ENCODE measurements around the gene SEMA3D. TPM values are rescaled to one million over a fixed set of nuclear protein-coding genes. Genes with fewer than 3 reads are reported as not detected.

Gene SEMA3D
- total and polyA plus RNA-seq, 9 donors, result 0.75 to 6.1 (median 3.0) TPM

- intact Hi-C loops (cut with DNase I), result no loop called here
- Histone ChIP-seq H3K9me3 (no peaks in the 10 kb centered on the region), H3K27ac (no peak overlapping the region), H3K36me3 (no peaks in the 10 kb centered on the region), H3K27me3 (no peaks in the 10 kb centered on the region), H3K4me3 (no peak overlapping the region), H3K4me1 (ENCODE audit: insufficient read depth) (no peaks in the 10 kb centered on the region)
- 91 to 95% (median 94%) methylated on average over 2 of the region's 2 CpGs for WGBS, 3 donors
- DNase-seq, result no peak
- TF ChIP-seq EP300 (IDR thresholded peaks at IDR 0.05), result no peak
- TF ChIP-seq POLR2A (IDR thresholded peaks at IDR 0.05), result no peak
- no peak for TF ChIP-seq CTCF (IDR thresholded peaks at IDR 0.05)
Measured at GRCh38 chr7:85055196-85055595, 131.7 kb downstream of the SEMA3D start.

GRCh38 chr7:85054306-85054705, 132.6 kb downstream of the SEMA3D start:
- H3K36me3 ChIP-seq, result no peaks in the 10 kb centered on the region
- intact Hi-C loops (cut with DNase I), result no loop called here
- TF ChIP-seq EP300 (IDR thresholded peaks at IDR 0.05) (no peak), CTCF (IDR thresholded peaks at IDR 0.05) (no peak), POLR2A (IDR thresholded peaks at IDR 0.05) (no peak)

GRCh38 chr7:85052894-85053293, 134.0 kb downstream of the SEMA3D start:
- Histone ChIP-seq H3K9me3 (no peaks in the 10 kb centered on the region), H3K4me1 (ENCODE audit: insufficient read depth) (no peaks in the 10 kb centered on the region), H3K27me3 (no peaks in the 10 kb centered on the region), H3K36me3 (no peaks in the 10 kb centered on the region), H3K27ac (no peak overlapping the region), H3K4me3 (no peak overlapping the region)
- intact Hi-C loops (cut with DNase I), result no loop called here
- no peak for DNase-seq
- 98 to 99% (median 98%) methylated on average over 1 of the region's 1 CpG for WGBS, 3 donors
- TF ChIP-seq EP300 (IDR thresholded peaks at IDR 0.05), result no peak
- TF ChIP-seq POLR2A (IDR thresholded peaks at IDR 0.05), result no peak
- TF ChIP-seq CTCF (IDR thresholded peaks at IDR 0.05), result no peak

More at GRCh38 chr7:85054306-85054705, 132.6 kb downstream of the SEMA3D start:
- no peak for DNase-seq
- no peaks in the 10 kb centered on the region for H3K4me1 ChIP-seq (ENCODE audit: insufficient read depth)
- no peaks in the 10 kb centered on the region for H3K9me3 ChIP-seq
- H3K27ac ChIP-seq, result no peak overlapping the region
- no peak overlapping the region for H3K4me3 ChIP-seq
- no peaks in the 10 kb centered on the region for H3K27me3 ChIP-seq

- DNase-seq, result no peak
- Histone ChIP-seq H3K9me3 (no peaks in the 10 kb centered on the region), H3K27ac (no peak overlapping the region), H3K4me3 (no peak overlapping the region), H3K4me1 (ENCODE audit: insufficient read depth) (no peaks in the 10 kb centered on the region), H3K27me3 (no peaks in the 10 kb centered on the region), H3K36me3 (no peaks in the 10 kb centered on the region)
- intact Hi-C loops (cut with DNase I), result no loop called here
- no peak for TF ChIP-seq POLR2A (IDR thresholded peaks at IDR 0.05)
- no peak for TF ChIP-seq CTCF (IDR thresholded peaks at IDR 0.05)
- no peak for TF ChIP-seq EP300 (IDR thresholded peaks at IDR 0.05)
- 82 to 89% (median 83%) methylated on average over 4 of the region's 4 CpGs for WGBS, 3 donors
Measured at GRCh38 chr7:85052056-85052737, 134.7 kb downstream of the SEMA3D start.
